Glutamatergic neuron (in vitro differentiated cells): ENCODE results near the gene FAT2. TPM values are rescaled to one million over a fixed set of nuclear protein-coding genes. Genes with fewer than 3 reads are reported as not detected.

Experiments used
- DNase-seq: peaks from one replicate; pipeline ENCODE4 v3.0.0; 2022
- H3K27ac Mint-ChIP-seq: one replicate; pipeline ENCODE4 v1.8.0; 2020; ENCODE audit warnings: mild to moderate bottlenecking, mixed read lengths, inconsistent platforms; ENCODE audit not compliant: unreplicated experiment
- H3K27me3 Mint-ChIP-seq: one replicate; pipeline ENCODE4 v1.8.0; 2020; ENCODE audit warnings: mild to moderate bottlenecking, moderate library complexity, mixed read lengths, inconsistent platforms; ENCODE audit not compliant: unreplicated experiment
- H3K36me3 Mint-ChIP-seq: one replicate; pipeline ENCODE4 v1.8.0; 2020; ENCODE audit warnings: mild to moderate bottlenecking, mixed read lengths, inconsistent platforms; ENCODE audit not compliant: unreplicated experiment
- H3K4me1 Mint-ChIP-seq: one replicate; pipeline ENCODE4 v1.8.0; 2020; ENCODE audit warnings: mild to moderate bottlenecking, low read depth, mixed read lengths, inconsistent platforms; ENCODE audit not compliant: unreplicated experiment
- H3K4me3 Mint-ChIP-seq: one replicate; pipeline ENCODE4 v1.8.0; 2020; ENCODE audit warnings: mild to moderate bottlenecking, mixed read lengths, inconsistent platforms; ENCODE audit not compliant: unreplicated experiment
- H3K9me3 Mint-ChIP-seq: one replicate; pipeline ENCODE4 v1.8.0; 2020; ENCODE audit warnings: mild to moderate bottlenecking, moderate library complexity, mixed read lengths, inconsistent platforms; ENCODE audit not compliant: unreplicated experiment
- total RNA-seq: library from RNA; stranded (reverse); fragmentation: NEBNext Ultra II Directional; extraction: Animal tissue kit (Norgen Biotek cat#: 25700); gene quantifications from one replicate; pipeline ENCODE4 v1.2.1, GENCODE V29; 2021; ENCODE audit not compliant: unreplicated experiment
- TF ChIP-seq, protein P1 (sequence below): fragments of 200-600 bp; sonication (generic); IDR thresholded peaks from one replicate; pipeline ENCODE4 v1.5.0; 2021; ENCODE audit not compliant: partially characterized antibody, unreplicated experiment

Gene FAT2
- total RNA-seq, 1 donor from 2014 or later = 0.02 TPM

DNA sequence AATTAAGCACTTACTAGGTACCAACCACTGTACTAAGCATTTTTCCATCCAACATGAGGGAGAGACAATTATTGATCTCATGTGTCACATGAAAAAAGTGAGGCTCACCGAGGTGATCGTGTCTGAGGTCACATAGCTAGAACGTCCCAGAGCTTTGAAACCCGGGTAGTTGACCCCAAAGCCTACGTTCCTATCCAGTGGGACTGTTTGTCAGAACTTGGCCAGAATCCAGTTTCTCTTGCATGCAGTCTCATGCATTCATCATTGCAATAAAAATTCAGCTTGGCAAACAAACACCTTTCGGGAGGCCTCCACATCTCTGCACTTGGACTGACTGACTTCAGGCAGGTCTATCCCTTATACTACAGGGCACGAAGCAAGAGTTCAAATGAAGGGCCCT lies 23.4 kb upstream of the FAT2 start:
- H3K27ac Mint-ChIP-seq = no peak overlapping the region
- peaks cover 9% of the 10 kb centered on the region for H3K27me3 Mint-ChIP-seq
- H3K4me1 Mint-ChIP-seq = no peaks in the 10 kb centered on the region
- H3K36me3 Mint-ChIP-seq = no peaks in the 10 kb centered on the region
- no peaks in the 10 kb centered on the region for H3K9me3 Mint-ChIP-seq
- no peak for DNase-seq
- TF ChIP-seq, protein P1, sequence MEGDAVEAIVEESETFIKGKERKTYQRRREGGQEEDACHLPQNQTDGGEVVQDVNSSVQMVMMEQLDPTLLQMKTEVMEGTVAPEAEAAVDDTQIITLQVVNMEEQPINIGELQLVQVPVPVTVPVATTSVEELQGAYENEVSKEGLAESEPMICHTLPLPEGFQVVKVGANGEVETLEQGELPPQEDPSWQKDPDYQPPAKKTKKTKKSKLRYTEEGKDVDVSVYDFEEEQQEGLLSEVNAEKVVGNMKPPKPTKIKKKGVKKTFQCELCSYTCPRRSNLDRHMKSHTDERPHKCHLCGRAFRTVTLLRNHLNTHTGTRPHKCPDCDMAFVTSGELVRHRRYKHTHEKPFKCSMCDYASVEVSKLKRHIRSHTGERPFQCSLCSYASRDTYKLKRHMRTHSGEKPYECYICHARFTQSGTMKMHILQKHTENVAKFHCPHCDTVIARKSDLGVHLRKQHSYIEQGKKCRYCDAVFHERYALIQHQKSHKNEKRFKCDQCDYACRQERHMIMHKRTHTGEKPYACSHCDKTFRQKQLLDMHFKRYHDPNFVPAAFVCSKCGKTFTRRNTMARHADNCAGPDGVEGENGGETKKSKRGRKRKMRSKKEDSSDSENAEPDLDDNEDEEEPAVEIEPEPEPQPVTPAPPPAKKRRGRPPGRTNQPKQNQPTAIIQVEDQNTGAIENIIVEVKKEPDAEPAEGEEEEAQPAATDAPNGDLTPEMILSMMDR = no peak
- no peak overlapping the region for H3K4me3 Mint-ChIP-seq

DNA sequence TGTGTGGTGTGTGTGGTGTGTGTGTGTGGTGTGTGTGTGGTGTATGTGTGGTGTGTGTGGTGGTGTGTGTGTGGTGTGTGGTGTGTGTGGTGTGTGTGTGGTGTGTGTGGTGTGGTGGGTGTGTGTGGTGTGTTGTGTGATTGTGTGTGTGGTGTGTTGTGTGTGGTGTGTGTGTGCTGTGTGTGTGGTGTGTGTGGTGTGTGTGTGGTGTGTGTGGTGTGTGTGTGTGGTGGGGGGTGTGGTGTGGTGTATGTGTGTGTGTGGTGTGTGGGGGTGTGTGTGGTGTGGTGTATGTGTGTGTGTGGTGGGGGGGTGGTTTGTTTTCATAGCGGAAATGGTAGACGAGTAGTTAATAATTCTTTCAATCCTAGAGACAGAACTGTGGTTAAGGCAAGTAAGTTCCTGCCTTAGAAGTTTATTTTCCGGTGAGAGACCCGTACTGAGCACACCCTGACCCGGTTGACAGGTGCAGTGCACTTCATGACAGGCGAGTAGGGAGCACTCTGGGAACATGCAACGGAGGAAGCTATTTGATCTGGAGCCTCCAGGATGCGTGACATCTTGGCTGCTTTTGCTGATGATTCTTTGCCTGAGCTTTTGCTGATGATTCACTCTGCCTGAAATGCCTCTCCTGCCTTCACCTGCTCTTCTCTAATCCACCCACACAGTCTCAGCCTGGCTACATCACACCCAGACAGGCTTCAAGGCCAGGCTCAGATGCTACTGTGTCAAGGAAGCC lies 21.7 kb upstream of the FAT2 start:
- no peak overlapping the region for H3K4me3 Mint-ChIP-seq
- TF ChIP-seq, protein P1 = no peak
- peaks cover 9% of the 10 kb centered on the region for H3K27me3 Mint-ChIP-seq
- H3K27ac Mint-ChIP-seq = no peak overlapping the region
- H3K4me1 Mint-ChIP-seq = no peaks in the 10 kb centered on the region
- H3K36me3 Mint-ChIP-seq = no peaks in the 10 kb centered on the region
- no peak for DNase-seq
- no peaks in the 10 kb centered on the region for H3K9me3 Mint-ChIP-seq

DNA sequence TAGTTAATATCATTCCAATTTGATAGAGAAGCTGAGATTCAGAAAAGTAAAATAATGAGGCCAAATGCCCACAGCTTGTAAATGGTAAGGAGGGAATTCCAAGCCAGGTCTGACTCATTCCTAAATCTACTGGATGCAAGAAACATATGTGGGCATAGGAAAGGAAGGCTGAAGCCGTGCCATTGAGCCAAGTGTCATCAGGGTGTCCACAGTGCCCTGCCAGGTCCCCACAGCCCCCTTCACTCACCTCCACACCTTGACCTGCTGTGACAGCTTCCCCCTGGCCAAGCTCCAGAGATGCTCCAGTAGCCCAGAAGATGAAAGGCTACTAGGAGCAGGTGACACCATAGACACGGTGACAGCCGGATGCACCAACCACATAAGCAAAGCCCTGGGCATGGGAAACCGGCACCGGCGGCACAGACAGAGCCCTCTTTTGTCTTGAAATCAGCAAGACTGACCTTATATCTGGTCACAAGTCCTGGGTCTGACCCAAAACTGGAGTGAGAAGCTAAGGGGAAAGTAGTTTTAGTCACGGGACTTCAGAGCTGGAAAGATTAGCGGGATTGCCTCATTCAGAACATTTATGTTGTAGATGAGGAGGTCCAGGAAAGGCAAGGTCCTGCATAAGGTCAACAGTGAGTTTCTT lies 20.1 kb upstream of the FAT2 start:
- no peak for DNase-seq
- peaks cover 9% of the 10 kb centered on the region for H3K27me3 Mint-ChIP-seq
- no peaks in the 10 kb centered on the region for H3K4me1 Mint-ChIP-seq
- TF ChIP-seq, protein P1 = no peak
- no peak overlapping the region for H3K27ac Mint-ChIP-seq
- no peak overlapping the region for H3K4me3 Mint-ChIP-seq
- H3K9me3 Mint-ChIP-seq = no peaks in the 10 kb centered on the region
- no peaks in the 10 kb centered on the region for H3K36me3 Mint-ChIP-seq

DNA sequence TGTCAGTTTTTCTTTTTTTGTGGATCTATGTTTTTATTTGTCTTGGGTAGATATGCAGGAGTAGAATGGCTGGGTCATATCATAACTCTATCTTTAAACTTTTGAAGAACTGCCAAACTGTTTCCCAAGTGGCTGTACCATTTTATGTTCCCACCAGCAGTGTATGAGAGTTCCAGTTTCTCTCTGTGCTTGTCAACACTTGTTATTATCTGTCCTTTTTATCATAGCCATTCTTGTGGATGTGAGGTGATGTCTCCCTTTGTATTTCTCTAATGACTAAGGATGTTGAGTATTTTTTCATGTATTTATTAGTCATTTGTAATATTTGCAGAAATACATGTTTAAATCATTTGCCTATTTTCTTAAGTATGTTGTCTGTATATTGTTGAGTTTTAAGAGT lies 17.4 kb upstream of the FAT2 start:
- peaks cover 11% of the 10 kb centered on the region for H3K27me3 Mint-ChIP-seq
- no peaks in the 10 kb centered on the region for H3K36me3 Mint-ChIP-seq
- H3K9me3 Mint-ChIP-seq = no peaks in the 10 kb centered on the region
- H3K27ac Mint-ChIP-seq = no peak overlapping the region
- no peaks in the 10 kb centered on the region for H3K4me1 Mint-ChIP-seq
- DNase-seq = no peak
- TF ChIP-seq, protein P1 = no peak
- H3K4me3 Mint-ChIP-seq = no peak overlapping the region

DNA sequence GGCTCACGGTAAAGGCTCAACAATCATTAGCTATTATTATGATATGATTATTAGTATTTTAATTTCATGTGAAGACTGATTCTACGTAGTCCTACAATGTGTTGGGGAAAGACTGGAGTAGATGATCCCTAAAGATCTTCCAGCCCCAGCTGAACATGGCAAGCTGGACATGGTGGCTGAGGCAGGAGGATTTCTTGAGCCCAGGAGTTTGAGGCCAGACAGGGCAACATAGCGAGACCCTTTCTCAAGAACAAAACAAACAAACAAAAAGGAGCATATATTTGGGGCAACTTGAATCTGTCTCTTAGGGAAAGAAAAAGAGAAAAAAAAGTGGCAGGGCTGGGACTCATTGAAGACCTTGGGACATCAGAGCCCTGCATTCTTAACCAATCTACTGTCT lies 16.2 kb upstream of the FAT2 start:
- DNase-seq = no peak
- TF ChIP-seq, protein P1 = no peak
- H3K27ac Mint-ChIP-seq = no peak overlapping the region
- H3K9me3 Mint-ChIP-seq = peaks cover under 1% of the 10 kb centered on the region
- H3K36me3 Mint-ChIP-seq = no peaks in the 10 kb centered on the region
- peaks cover 12% of the 10 kb centered on the region for H3K27me3 Mint-ChIP-seq
- no peak overlapping the region for H3K4me3 Mint-ChIP-seq
- H3K4me1 Mint-ChIP-seq = no peaks in the 10 kb centered on the region
